Measurements from ENCODE around the gene ACSM5.
"Not testable (repeated sequence)": the region's sequence is repeated elsewhere in the genome, so short reads cannot be mapped to it uniquely, and the experiment has no call there.

The ACSM5 gene

GRCh38 chr16:20397468-20398074, 11.8 kb upstream of the ACSM5 start:
- FAIRE-seq, result no peak

GRCh38 chr16:20398603-20399002, 10.7 kb upstream of the ACSM5 start:
- FAIRE-seq (no peak), DNase-seq (ENCODE audit: low spot score) (no peak)

More at GRCh38 chr16:20397468-20398074, 11.8 kb upstream of the ACSM5 start:
- DNase-seq (ENCODE audit: low spot score), result no peak

- no peak for FAIRE-seq
- DNase-seq (ENCODE audit: low spot score), result no peak
Observed at GRCh38 chr16:20399185-20399584, 10.1 kb upstream of the ACSM5 start.

- FAIRE-seq (no peak), DNase-seq (ENCODE audit: low spot score) (no peak)
Observed at GRCh38 chr16:20401066-20401465, 8.3 kb upstream of the ACSM5 start.

- FAIRE-seq, result no peak
Observed at GRCh38 chr16:20401475-20402016, 7.8 kb upstream of the ACSM5 start.

GRCh38 chr16:20402651-20403050, 6.7 kb upstream of the ACSM5 start:
- DNase-seq (ENCODE audit: low spot score) (no peak), FAIRE-seq (no peak)

More at GRCh38 chr16:20401475-20402016, 7.8 kb upstream of the ACSM5 start:
- DNase-seq (ENCODE audit: low spot score), result no peak

GRCh38 chr16:20404637-20405036, 4.7 kb upstream of the ACSM5 start, which contains the start of gene PDILT:
PDILT (minus strand) TSS chr16:20404737; CDS start chr16:20399300, 5,437 bp downstream.
- DNase-seq (ENCODE audit: low spot score), result no peak
- no peak for FAIRE-seq

GRCh38 chr16:20410121-20410723, 888 bp downstream of the ACSM5 start:
- no peak for FAIRE-seq

GRCh38 chr16:20411055-20411454, 1.7 kb downstream of the ACSM5 start:
- no peak for DNase-seq (ENCODE audit: low spot score)
- FAIRE-seq, result no peak

More at GRCh38 chr16:20410121-20410723, 888 bp downstream of the ACSM5 start:
- no peak for DNase-seq (ENCODE audit: low spot score)

GRCh38 chr16:20415541-20415940, 6.2 kb downstream of the ACSM5 start:
- no peak for FAIRE-seq

GRCh38 chr16:20419093-20419492, 9.8 kb downstream of the ACSM5 start:
- FAIRE-seq, result not testable (repeated sequence)

More at GRCh38 chr16:20415541-20415940, 6.2 kb downstream of the ACSM5 start:
- DNase-seq (ENCODE audit: low spot score), result peak; percentile 22

GRCh38 chr16:20421748-20422147, 12.4 kb downstream of the ACSM5 start:
- DNase-seq (ENCODE audit: low spot score); FAIRE-seq: not testable (repeated sequence)

More at GRCh38 chr16:20419093-20419492, 9.8 kb downstream of the ACSM5 start:
- not testable (repeated sequence) for DNase-seq (ENCODE audit: low spot score)

GRCh38 chr16:20423772-20424128, 14.4 kb downstream of the ACSM5 start:
- not testable (repeated sequence) for DNase-seq (ENCODE audit: low spot score); FAIRE-seq

- no peak for DNase-seq (ENCODE audit: low spot score)
- no peak for FAIRE-seq
Observed at GRCh38 chr16:20424129-20424866, 15.0 kb downstream of the ACSM5 start.

GRCh38 chr16:20427401-20427797, 18.1 kb downstream of the ACSM5 start:
- not testable (repeated sequence) for FAIRE-seq
- DNase-seq (ENCODE audit: low spot score), result peak; percentile 53

- FAIRE-seq, result not testable (repeated sequence)
Observed at GRCh38 chr16:20429499-20429898, 20.2 kb downstream of the ACSM5 start.

GRCh38 chr16:20430480-20430879, 21.1 kb downstream of the ACSM5 start:
- FAIRE-seq; DNase-seq (ENCODE audit: low spot score): not testable (repeated sequence)

More at GRCh38 chr16:20429499-20429898, 20.2 kb downstream of the ACSM5 start:
- DNase-seq (ENCODE audit: low spot score), result not testable (repeated sequence)

GRCh38 chr16:20430948-20431347, 21.6 kb downstream of the ACSM5 start:
- DNase-seq (ENCODE audit: low spot score) (no peak), FAIRE-seq (no peak)

- not testable (repeated sequence) for FAIRE-seq; DNase-seq (ENCODE audit: low spot score)
Observed at GRCh38 chr16:20438950-20439349, 29.6 kb downstream of the ACSM5 start.

- not testable (repeated sequence) for FAIRE-seq; DNase-seq (ENCODE audit: low spot score)
Observed at GRCh38 chr16:20439820-20440231, 30.5 kb downstream of the ACSM5 start.

- DNase-seq (ENCODE audit: low spot score) (peak; percentile 15), FAIRE-seq (peak; percentile 88)
Observed at GRCh38 chr16:20440731-20441130, 31.4 kb downstream of the ACSM5 start.

GRCh38 chr16:20441191-20441590, 31.9 kb downstream of the ACSM5 start:
- DNase-seq (ENCODE audit: low spot score) (peak; percentile 27), FAIRE-seq (no peak)

Measured in RCC 7860 (cell line).